ENCODE data around the gene ZBTB38.

DNA sequence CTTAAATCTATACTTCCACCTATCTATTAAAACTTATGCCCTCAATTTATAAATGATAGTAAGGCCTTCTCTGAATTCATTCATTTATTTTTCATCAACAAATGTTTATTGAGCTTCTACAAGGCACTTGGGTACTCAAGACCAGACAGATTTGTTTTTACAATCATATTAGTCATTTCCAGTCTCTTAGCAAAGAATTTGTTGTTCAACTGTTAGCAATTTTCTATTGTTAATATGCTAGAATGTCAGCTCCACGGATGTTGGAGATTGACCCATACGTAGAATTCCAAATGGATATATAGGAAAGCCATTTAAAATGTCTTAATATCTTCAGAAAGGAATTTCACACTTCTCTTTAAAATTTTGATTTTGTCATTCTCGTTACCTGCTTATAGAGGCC lies 36.7 kb downstream of the ZBTB38 start:
- TF ChIP-seq, protein P1, sequence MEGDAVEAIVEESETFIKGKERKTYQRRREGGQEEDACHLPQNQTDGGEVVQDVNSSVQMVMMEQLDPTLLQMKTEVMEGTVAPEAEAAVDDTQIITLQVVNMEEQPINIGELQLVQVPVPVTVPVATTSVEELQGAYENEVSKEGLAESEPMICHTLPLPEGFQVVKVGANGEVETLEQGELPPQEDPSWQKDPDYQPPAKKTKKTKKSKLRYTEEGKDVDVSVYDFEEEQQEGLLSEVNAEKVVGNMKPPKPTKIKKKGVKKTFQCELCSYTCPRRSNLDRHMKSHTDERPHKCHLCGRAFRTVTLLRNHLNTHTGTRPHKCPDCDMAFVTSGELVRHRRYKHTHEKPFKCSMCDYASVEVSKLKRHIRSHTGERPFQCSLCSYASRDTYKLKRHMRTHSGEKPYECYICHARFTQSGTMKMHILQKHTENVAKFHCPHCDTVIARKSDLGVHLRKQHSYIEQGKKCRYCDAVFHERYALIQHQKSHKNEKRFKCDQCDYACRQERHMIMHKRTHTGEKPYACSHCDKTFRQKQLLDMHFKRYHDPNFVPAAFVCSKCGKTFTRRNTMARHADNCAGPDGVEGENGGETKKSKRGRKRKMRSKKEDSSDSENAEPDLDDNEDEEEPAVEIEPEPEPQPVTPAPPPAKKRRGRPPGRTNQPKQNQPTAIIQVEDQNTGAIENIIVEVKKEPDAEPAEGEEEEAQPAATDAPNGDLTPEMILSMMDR (IDR thresholded peaks at IDR 0.05): no peak
- TF ChIP-seq POLR2A (IDR thresholded peaks at IDR 0.05): no peak
